Fibroblast of pulmonary artery (primary cell): Measurements from ENCODE around the gene BIN1.

ENCODE experiments used
- DNase-seq: peaks from one replicate; pipeline ENCODE4 v3.0.0-alpha.2; 2010; ENCODE audit warnings: low read depth
- H3K4me3 ChIP-seq: replicated peaks from 2 replicates; pipeline ENCODE4 v1.5.1; 2011; ENCODE audit warnings: low read depth, mild to moderate bottlenecking, control low read depth, low read length, moderate library complexity
- TF ChIP-seq, protein P1 (sequence below): IDR thresholded peaks from 2 replicates; pipeline ENCODE4 v1.5.1; 2011; ENCODE audit warnings: mild to moderate bottlenecking, control low read depth, low read length, inconsistent platforms; ENCODE audit errors: missing control alignments

BIN1 gene

DNA sequence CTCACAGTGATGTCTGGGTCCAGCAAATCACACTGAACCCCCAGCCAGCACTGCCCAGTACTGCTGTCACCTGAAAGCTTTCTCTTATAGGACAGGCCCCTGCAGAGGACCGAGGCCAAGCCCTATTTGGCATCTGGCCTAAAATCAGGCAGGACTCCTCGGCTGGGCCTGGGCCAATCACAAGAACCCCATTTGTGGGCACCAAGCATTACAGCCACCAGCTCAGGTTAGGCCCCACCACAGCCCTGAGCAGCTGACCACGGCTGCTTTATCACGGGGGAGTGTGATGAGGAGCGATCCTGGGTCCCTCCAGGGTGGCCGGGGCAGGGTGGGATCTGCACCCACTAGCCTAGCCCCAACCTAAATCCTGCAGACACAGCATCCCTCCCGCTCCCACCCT is 8.2 kb downstream of the BIN1 start:
- no peak for DNase-seq
- TF ChIP-seq, protein P1, sequence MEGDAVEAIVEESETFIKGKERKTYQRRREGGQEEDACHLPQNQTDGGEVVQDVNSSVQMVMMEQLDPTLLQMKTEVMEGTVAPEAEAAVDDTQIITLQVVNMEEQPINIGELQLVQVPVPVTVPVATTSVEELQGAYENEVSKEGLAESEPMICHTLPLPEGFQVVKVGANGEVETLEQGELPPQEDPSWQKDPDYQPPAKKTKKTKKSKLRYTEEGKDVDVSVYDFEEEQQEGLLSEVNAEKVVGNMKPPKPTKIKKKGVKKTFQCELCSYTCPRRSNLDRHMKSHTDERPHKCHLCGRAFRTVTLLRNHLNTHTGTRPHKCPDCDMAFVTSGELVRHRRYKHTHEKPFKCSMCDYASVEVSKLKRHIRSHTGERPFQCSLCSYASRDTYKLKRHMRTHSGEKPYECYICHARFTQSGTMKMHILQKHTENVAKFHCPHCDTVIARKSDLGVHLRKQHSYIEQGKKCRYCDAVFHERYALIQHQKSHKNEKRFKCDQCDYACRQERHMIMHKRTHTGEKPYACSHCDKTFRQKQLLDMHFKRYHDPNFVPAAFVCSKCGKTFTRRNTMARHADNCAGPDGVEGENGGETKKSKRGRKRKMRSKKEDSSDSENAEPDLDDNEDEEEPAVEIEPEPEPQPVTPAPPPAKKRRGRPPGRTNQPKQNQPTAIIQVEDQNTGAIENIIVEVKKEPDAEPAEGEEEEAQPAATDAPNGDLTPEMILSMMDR = no peak
- H3K4me3 ChIP-seq = no peak overlapping the region

DNA sequence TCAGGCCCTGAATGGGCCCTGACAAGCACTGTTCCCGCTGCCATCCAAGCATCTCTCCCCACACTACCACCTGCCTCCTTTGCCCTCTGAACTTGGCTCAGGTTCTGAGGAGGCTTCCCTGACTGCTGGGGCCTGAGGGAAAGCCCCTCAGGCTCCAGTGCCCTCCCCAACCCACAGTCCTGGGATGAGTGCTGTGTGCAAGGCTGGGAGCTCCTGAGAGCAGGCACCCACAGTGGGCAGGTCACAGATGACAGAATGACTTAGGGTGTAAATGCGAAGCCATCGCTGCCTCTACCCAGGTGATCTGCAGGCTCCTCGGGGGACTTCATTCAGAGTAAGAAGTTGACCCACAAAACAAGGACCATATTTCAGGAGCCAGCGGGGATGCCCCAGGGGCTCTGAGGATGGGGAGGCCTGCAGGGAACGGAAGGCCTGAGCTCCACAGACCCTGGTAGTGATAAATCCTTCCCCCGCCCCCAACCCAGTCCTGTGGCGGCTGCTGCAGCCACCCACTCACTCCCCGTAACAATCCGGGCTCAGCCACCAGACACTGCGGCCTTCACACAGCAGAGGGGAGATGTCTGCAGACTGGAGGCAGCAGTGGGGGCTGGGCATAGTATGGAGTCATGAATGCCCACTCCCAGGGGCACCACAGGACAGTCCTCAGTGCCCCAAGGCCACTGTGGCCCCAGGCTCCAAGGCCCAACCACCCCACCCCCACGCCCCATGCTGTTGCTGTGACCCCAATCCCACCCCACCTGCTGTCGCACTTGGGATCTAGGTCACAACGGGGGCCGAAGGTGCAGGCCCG is 8.9 kb downstream of the BIN1 start:
- no peak overlapping the region for H3K4me3 ChIP-seq
- TF ChIP-seq, protein P1 = no peak
- no peak for DNase-seq

DNA sequence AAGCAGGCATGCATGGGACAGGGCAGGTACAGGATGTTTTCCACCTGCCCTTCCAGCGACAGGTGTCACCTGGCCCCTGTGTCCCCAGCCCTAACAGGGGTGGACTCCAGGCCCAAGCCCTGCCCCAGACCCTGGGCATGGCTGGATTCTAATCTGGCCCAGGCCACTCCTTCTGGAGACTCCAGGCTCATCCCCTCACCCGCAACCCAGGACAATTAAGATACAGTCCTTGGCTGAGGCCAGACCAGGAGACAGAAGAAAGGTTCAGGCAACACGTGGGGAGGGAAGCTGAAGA is 9.5 kb downstream of the BIN1 start:
- TF ChIP-seq, protein P1 = no peak
- H3K4me3 ChIP-seq = no peak overlapping the region
- DNase-seq = no peak

DNA sequence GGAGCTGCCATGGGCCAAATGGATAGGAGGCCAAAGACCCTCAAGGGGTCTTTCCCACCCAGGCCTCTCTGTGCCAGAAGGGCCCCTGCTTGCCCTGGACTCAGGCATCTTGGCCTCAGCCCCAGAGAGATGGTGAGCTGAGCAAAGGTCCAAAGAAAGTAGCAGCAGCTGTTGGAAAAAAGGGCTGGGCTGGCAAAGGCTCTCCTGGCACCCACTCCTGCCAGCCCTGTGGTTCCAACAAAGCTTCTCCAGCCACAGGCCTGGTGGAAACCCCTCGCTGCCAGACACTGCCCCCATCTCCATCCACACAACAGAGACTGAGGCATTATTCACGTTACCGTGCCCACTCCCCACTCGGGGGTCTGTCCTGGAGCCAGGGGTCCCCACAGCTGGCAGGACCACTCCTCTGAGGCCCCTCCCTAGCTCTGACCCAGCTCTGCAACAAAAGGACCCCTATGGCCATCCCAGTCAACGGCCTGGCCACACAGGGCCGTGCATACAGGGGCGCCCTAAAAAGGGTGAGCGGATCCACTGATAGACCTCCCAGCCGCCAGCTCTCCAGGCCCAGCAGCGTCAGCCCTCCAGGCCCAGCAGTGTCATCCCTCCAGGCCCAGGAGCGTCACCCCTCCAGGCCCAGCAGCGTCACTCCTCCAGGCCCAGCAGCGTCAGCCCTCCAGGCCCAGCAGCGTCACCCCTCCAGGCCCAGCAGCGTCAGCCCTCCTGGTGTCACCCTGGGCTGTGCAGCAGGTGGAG is 10.1 kb downstream of the BIN1 start:
- no peak overlapping the region for H3K4me3 ChIP-seq
- DNase-seq = no peak
- TF ChIP-seq, protein P1 = no peak

DNA sequence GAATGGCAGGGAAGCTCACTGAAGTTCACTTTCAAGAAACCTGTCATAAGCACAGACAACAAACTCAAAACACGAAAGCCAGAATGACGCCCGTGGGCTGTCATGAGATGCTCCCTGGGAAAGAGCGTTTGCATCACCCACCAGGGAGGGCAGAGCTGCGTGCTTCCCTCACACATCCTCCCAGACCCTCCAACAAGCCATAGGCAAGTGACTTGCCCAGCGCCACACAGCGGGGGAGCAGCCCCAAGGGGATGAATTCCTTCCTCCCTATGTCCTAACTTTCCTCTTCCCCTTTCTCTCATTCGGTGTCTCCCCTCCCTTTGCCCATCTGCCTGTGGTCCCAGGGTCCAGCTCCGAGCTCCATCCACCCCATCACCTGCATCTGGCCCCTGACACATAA is 10.7 kb downstream of the BIN1 start:
- no peak for DNase-seq
- H3K4me3 ChIP-seq = no peak overlapping the region
- TF ChIP-seq, protein P1 = no peak

DNA sequence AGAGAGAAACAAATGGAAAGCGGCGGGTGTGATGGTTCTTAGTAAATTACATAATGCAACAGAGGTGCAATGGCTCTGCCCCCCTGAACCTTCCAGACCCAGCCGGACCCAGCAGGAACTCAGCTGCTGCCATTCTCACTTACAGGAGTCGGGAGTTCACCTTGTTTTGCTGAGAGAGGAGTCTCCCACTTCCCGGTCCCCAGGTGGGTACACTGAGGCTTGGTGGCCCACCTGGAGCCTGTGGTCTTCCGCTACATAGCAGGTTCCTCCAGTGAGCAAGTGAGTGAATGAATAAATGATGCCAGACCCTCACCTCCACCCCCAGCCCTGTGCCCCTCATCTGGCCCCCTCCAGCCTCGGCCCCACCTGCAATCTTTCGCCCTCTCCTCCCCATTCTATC is 11.2 kb downstream of the BIN1 start:
- TF ChIP-seq, protein P1 = no peak
- DNase-seq = no peak
- H3K4me3 ChIP-seq = no peak overlapping the region

DNA sequence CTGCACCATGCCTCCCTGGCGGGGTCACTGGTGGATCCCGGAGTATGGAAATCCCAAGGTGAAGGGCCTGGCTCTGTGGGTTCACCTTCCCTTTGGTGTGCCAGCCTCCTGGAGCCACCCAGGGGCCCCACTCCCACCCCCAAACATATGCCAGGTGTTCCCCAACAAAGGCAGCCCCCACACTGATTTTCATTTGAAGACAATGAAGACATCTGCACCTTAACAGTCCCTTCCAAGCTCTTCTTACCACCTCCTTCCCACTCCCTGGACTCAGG is 11.7 kb downstream of the BIN1 start:
- TF ChIP-seq, protein P1 = no peak
- no peak for DNase-seq
- no peak overlapping the region for H3K4me3 ChIP-seq
